GM12864 (cell line): Measurements from ENCODE around the gene KIF25.

ENCODE experiments used
- DNase-seq: peaks from one replicate; pipeline ENCODE4 v3.0.0-alpha.2; 2011; ENCODE audit warnings: low read depth
- H3K4me3 ChIP-seq: 2 replicates; pipeline ENCODE4 v1.5.1; 2011; ENCODE audit warnings: mild to moderate bottlenecking, low read depth, low read length, control low read depth
- TF ChIP-seq, protein P1 (sequence below): IDR thresholded peaks from 2 replicates; pipeline ENCODE4 v1.5.1; 2011; ENCODE audit warnings: low read depth, mild to moderate bottlenecking, moderate library complexity, low read length, control low read depth, inconsistent platforms; ENCODE audit errors: missing control alignments

KIF25 gene

DNA sequence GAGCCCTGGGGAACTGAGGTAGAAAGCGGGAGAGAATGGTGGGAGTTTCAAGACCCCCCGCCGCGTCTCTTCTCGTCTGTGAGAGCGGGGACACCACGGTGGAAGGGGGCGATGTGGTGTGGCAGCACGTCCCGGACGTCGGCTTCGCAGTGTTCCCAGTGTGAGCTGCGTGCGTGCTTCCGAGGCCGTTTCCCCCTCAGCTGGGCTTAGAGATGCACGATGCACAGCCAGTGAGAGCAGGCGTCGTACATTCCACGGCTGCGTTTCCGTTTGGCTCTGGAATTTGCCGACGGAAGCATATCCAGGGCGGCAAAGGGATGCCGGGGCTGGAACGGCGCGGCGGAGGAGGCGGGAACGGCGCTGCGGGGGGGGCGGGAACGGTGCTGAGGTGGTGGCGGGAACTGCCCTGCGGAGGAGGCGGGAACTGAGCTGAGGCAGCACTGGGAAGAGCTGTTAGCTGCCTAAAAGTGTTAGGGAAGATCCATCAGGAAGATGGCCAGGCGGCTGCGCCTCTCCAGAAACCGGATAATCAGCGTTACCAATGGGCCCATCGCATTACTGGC is 37.7 kb downstream of the KIF25 start:
- TF ChIP-seq, protein P1, sequence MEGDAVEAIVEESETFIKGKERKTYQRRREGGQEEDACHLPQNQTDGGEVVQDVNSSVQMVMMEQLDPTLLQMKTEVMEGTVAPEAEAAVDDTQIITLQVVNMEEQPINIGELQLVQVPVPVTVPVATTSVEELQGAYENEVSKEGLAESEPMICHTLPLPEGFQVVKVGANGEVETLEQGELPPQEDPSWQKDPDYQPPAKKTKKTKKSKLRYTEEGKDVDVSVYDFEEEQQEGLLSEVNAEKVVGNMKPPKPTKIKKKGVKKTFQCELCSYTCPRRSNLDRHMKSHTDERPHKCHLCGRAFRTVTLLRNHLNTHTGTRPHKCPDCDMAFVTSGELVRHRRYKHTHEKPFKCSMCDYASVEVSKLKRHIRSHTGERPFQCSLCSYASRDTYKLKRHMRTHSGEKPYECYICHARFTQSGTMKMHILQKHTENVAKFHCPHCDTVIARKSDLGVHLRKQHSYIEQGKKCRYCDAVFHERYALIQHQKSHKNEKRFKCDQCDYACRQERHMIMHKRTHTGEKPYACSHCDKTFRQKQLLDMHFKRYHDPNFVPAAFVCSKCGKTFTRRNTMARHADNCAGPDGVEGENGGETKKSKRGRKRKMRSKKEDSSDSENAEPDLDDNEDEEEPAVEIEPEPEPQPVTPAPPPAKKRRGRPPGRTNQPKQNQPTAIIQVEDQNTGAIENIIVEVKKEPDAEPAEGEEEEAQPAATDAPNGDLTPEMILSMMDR = no peak
- no peak for DNase-seq
- H3K4me3 ChIP-seq = no peak overlapping the region

DNA sequence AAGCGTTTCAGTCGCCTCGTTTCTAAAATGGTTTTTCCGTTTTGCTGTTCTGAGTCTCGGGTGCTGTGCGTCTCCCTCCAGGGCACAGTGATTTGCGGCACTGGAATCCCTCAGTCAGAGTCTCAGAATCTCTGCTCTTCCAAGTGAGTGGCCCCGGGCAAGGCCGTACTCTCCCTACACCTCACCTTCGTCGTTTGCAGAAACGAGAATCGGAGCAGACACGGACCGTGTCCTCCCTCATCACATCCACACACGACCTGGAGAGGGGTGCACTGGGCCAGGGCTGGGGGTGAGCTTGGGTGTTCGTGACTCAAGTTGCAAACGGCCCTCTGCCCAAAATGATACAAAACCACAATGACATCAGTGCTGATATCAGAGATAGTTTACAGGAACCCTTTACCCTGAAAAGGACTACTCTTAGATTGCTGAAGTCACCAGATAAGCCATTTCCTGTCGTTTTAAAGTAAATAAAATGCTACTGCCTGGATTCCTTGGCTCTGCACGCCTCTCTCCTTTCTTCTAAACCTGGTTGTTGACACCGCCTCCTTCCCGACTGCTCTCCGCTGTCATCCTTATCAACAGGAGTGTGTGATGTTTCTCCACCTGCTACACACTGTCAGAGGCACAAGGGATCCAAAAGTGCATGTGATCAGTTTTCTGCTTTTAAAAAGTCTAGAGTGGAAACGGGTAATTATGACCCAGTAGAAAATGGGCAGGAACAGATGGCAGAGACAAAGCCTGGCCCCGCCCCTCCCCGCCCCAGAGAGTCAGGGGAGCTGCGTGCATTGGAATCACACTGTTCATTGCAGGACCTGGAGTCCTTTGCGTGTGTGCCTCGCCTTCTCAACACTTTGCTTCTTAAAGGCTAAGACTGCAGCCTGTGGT is 38.4 kb downstream of the KIF25 start:
- no peak overlapping the region for H3K4me3 ChIP-seq
- no peak for DNase-seq
- TF ChIP-seq, protein P1 = no peak

DNA sequence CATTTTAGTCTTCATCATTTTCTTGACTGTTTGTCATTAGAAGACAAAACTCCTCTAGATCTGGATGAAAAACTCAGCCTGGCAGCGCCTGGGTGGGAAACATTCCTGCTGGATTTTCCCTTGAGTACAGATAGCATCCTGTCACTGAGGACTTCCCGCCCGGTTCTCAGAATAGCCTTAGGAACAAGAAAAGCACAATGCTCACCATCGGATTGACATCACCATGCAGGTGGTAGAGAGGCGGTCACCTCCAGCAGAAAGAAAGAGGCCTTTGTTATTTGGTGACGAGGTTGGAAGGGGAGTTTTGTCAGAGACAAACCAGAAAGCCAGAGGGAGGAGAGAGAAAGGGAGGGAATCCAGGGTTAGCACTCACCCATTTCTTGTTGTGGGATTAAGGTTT is 39.8 kb downstream of the KIF25 start:
- TF ChIP-seq, protein P1 = no peak
- no peak for DNase-seq
- no peak overlapping the region for H3K4me3 ChIP-seq

DNA sequence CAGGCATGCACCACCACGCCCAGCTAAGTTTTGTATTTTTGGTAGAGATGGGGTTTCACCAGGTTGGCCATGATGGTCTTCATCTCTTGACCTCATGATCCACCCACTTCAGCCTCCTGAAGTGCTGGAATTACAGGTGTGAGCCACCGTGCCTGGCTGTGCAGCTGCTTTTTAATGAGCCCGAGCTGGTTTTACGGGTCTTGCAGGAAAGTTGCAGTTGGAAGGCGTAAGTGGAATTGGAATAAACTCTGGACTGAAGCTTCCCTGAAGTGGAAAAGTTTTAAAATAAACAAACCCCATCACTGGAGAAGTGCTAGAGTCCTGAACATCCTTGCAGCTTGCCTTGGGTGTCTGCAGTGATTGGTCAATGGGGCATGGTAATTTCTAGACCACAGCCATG is 40.4 kb downstream of the KIF25 start:
- TF ChIP-seq, protein P1 = no peak
- H3K4me3 ChIP-seq = no peak overlapping the region
- no peak for DNase-seq

- TF ChIP-seq, protein P1 = no peak
- no peak overlapping the region for H3K4me3 ChIP-seq
- no peak for DNase-seq
These were observed 41.2 kb downstream of the KIF25 start for GRCh38 chr6:168038576-168039140.

- H3K4me3 ChIP-seq = no peak overlapping the region
- no peak for DNase-seq
- TF ChIP-seq, protein P1 = no peak
These were observed 41.8 kb downstream of the KIF25 start for GRCh38 chr6:168039301-168039700.

- H3K4me3 ChIP-seq = no peak overlapping the region
- DNase-seq = no peak
- TF ChIP-seq, protein P1 = no peak
These were observed 42.4 kb downstream of the KIF25 start for GRCh38 chr6:168039849-168040248.
